Measurements from ENCODE around the gene PPP1CA.

PPP1CA gene

GRCh38 chr11:67397986-67398660, 3.5 kb downstream of the PPP1CA start:
- no peak for TF ChIP-seq CTCF (IDR thresholded peaks at IDR 0.05)

GRCh38 chr11:67397536-67397935, 4.1 kb downstream of the PPP1CA start:
- TF ChIP-seq CTCF (IDR thresholded peaks at IDR 0.05) = no peak

- TF ChIP-seq CTCF (IDR thresholded peaks at IDR 0.05) = no peak
These were observed 4.9 kb downstream of the PPP1CA start for GRCh38 chr11:67396587-67397389.

GRCh38 chr11:67396259-67396581, 5.4 kb downstream of the PPP1CA start:
- no peak for TF ChIP-seq CTCF (IDR thresholded peaks at IDR 0.05)

GRCh38 chr11:67395555-67396258, 6.0 kb downstream of the PPP1CA start:
- no peak for TF ChIP-seq CTCF (IDR thresholded peaks at IDR 0.05)

GRCh38 chr11:67393990-67394389, 7.7 kb downstream of the PPP1CA start:
- TF ChIP-seq CTCF (IDR thresholded peaks at IDR 0.05) = no peak

GRCh38 chr11:67393437-67393836, 8.2 kb downstream of the PPP1CA start:
- no peak for TF ChIP-seq CTCF (IDR thresholded peaks at IDR 0.05)
